Thyroid gland (tissue), 4 donors: ENCODE measurements around the gene KAT7.

Source experiments
- CTCF ChIP-seq, 6 experiments: fragments of 200-600 bp in 3 of 6; fragments of 450-650 bp in 3 of 6; sonication (generic) in 3 of 6; IDR thresholded peaks; one replicate each; pipeline ENCODE4 v1.5.1; 2016 to 2019; ENCODE audit warnings: antibody characterized with exemption in 6 of 6, mild to moderate bottlenecking in 2 of 6, inconsistent platforms in 1 of 6, moderate library complexity in 1 of 6
- POLR2A ChIP-seq, 2 donors: fragments of 450-650 bp; IDR thresholded peaks; one replicate each; pipeline ENCODE4 v1.6.1; 2017; ENCODE audit warnings: antibody characterized with exemption in 2 of 2, mild to moderate bottlenecking in 2 of 2, moderate library complexity in 1 of 2

GRCh38 chr17:49858796-49859195 lies 70.3 kb downstream of the KAT7 start:
- TF ChIP-seq CTCF (IDR thresholded peaks at IDR 0.05) (no peak), POLR2A (IDR thresholded peaks at IDR 0.05) (no peak)
